GM12878 (cell line): Measurements from ENCODE around the gene TMPRSS7. TPM values are rescaled to one million over a fixed set of nuclear protein-coding genes. Genes with fewer than 3 reads are reported as not detected.

Experiments
- ATAC-seq: fragments of 200-7000 bp; cut with Tn5 transposase; 3 replicates; pipeline ENCODE4 v1.9.1; 2020; ENCODE audit warnings: mild to moderate bottlenecking, moderate library complexity
- BruUV-seq: library from RNA; stranded (reverse); fragments of 400-500 nt; replicated peaks from 2 replicates; lab custom pipeline; 2021; lab: Mats Ljungman, UMichigan
- CTCF ChIA-PET: fragments of 300-600 bp; sonication (Branson Sonifier 250); formaldehyde crosslinking; extraction: SDS; loops from one replicate; lab custom pipeline; 2021; ENCODE audit warnings: inconsistent platforms; lab: Yijun Ruan, JAX
- POLR2A ChIA-PET: fragments of 350-600 bp; formaldehyde crosslinking; extraction: SDS; loops from one replicate; lab custom pipeline; 2021; ENCODE audit warnings: inconsistent platforms; lab: Charles Lee
- RAD21 ChIA-PET: fragments of 300-600 bp; sonication (Branson Sonifier 250); formaldehyde crosslinking; loops from one replicate; lab custom pipeline; 2023; ENCODE audit warnings: antibody characterized with exemption; ENCODE audit not compliant: unreplicated experiment; lab: Charles Lee
- SMC1A ChIA-PET: fragments of 300-600 bp; sonication (Branson Sonifier 250); formaldehyde crosslinking; loops from one replicate; lab custom pipeline; 2023; ENCODE audit not compliant: unreplicated experiment, uncharacterized antibody; lab: Charles Lee
- DNase-seq: peaks from one replicate; pipeline ENCODE4 v3.0.0-alpha.2; 2011; ENCODE audit warnings: low read depth, low spot score
- FAIRE-seq: peaks from 3 replicates; lab custom pipeline; 2011; peaks lifted over from hg19 to GRCh38; lab: Jason Lieb, UNC
- H2AFZ ChIP-seq: 2 replicates; pipeline ENCODE4 v1.6.0; 2011; ENCODE audit warnings: low read depth, low read length, control low read depth; ENCODE audit not compliant: control insufficient read depth
- H3K27ac ChIP-seq: 2 replicates; pipeline ENCODE4 v1.5.1; 2011; ENCODE audit warnings: control low read depth; ENCODE audit not compliant: control insufficient read depth, insufficient read depth
- H3K27me3 ChIP-seq, 2 experiments: replicated peaks in 1 of 2; 2 replicates each; pipeline versions ENCODE4 v1.6.0 to v1.6.1; 2011; ENCODE audit warnings: low read length in 1 of 2; ENCODE audit not compliant: control insufficient read depth in 2 of 2, insufficient read depth in 2 of 2
- H3K36me3 ChIP-seq, 2 experiments: 2 replicates each; pipeline ENCODE4 v1.5.1; 2011; ENCODE audit warnings: low read length in 1 of 2; ENCODE audit not compliant: control insufficient read depth in 2 of 2, insufficient read depth in 2 of 2
- H3K4me1 ChIP-seq: 2 replicates; pipeline ENCODE4 v1.6.1; 2011; ENCODE audit warnings: mild to moderate bottlenecking, low read length, moderate library complexity, mixed read lengths; ENCODE audit not compliant: control insufficient read depth, insufficient read depth
- H3K4me2 ChIP-seq: 2 replicates; pipeline ENCODE4 v1.6.0; 2011; ENCODE audit warnings: control low read depth; ENCODE audit not compliant: control insufficient read depth, insufficient read depth
- H3K4me3 ChIP-seq: fragments of 200-600 bp; sonication (generic); 2 replicates; pipeline ENCODE4 v1.5.1; 2016
- H3K79me2 ChIP-seq: 2 replicates; pipeline ENCODE4 v1.6.0; 2011; ENCODE audit warnings: low read length; ENCODE audit not compliant: control insufficient read depth, insufficient read depth
- H3K9ac ChIP-seq: 2 replicates; pipeline ENCODE4 v1.8.0; 2011; ENCODE audit warnings: low read length, control low read depth, mixed read lengths; ENCODE audit not compliant: control insufficient read depth, insufficient read depth
- H3K9me3 ChIP-seq: replicated peaks from 3 replicates; pipeline ENCODE4 v1.5.1; 2011; ENCODE audit warnings: mild to moderate bottlenecking, low read length; ENCODE audit not compliant: control insufficient read depth, insufficient read depth
- H4K20me1 ChIP-seq: 2 replicates; pipeline ENCODE4 v1.6.0; 2011; ENCODE audit not compliant: control insufficient read depth, insufficient read depth
- BACH1 ChIP-seq: fragments of 450-650 bp; IDR thresholded peaks from 2 replicates; pipeline ENCODE4 v1.6.1; 2017; ENCODE audit warnings: mild to moderate bottlenecking, borderline replicate concordance
- CHD2 ChIP-seq: IDR thresholded peaks from 2 replicates; pipeline ENCODE4 v1.6.1; 2011; ENCODE audit warnings: low read depth, low read length, improper control_type of control experiment, borderline replicate concordance
- CREB1 ChIP-seq: IDR thresholded peaks from 2 replicates; pipeline ENCODE4 v1.6.1; 2012; ENCODE audit warnings: low read depth, mild to moderate bottlenecking, inconsistent platforms
- IRF3 ChIP-seq: fragments of 450-650 bp; IDR thresholded peaks from 2 replicates; pipeline ENCODE4 v1.6.1; 2014; ENCODE audit warnings: mild to moderate bottlenecking
- MTA3 ChIP-seq: IDR thresholded peaks from 2 replicates; pipeline ENCODE4 v1.6.1; 2012; ENCODE audit warnings: low read length, inconsistent platforms, borderline replicate concordance
- MXI1 ChIP-seq: fragments of 150-350 bp; IDR thresholded peaks from 2 replicates; pipeline ENCODE4 v1.6.1; 2011; ENCODE audit warnings: low read depth, mild to moderate bottlenecking, inconsistent platforms, low read length, improper control_type of control experiment
- MYB ChIP-seq: fragments of 150-350 bp; IDR thresholded peaks from 2 replicates; pipeline ENCODE4 v1.6.1; 2014; ENCODE audit warnings: mild to moderate bottlenecking, low read depth, low read length, borderline replicate concordance
- MYC ChIP-seq: IDR thresholded peaks from 2 replicates; pipeline ENCODE4 v1.6.1; 2011; ENCODE audit warnings: mild to moderate bottlenecking, low read length, moderate library complexity, inconsistent platforms; ENCODE audit not compliant: insufficient read depth, insufficient replicate concordance, insufficient read length, severe bottlenecking
- NBN ChIP-seq: fragments of 450-650 bp; IDR thresholded peaks from 2 replicates; pipeline ENCODE4 v1.6.1; 2016
- NR2C1 ChIP-seq: fragments of 450-650 bp; IDR thresholded peaks from 2 replicates; pipeline ENCODE4 v1.6.1; 2017; ENCODE audit warnings: antibody characterized with exemption, mild to moderate bottlenecking, moderate library complexity
- PML ChIP-seq: IDR thresholded peaks from 2 replicates; pipeline ENCODE4 v1.6.1; 2012; ENCODE audit warnings: low read length, inconsistent platforms
- RCOR1 ChIP-seq: conservative IDR thresholded peaks from 2 replicates; pipeline ENCODE4 v1.6.1; 2012; ENCODE audit warnings: low read depth, low read length, improper control_type of control experiment
- RUNX3 ChIP-seq: IDR thresholded peaks from 2 replicates; pipeline ENCODE4 v1.6.1; 2012; ENCODE audit warnings: low read length, inconsistent platforms
- SP1 ChIP-seq: IDR thresholded peaks from one replicate; pipeline ENCODE4 v1.6.1; 2011; ENCODE audit warnings: low read depth, low read length
- STAT3 ChIP-seq: IDR thresholded peaks from 2 replicates; pipeline ENCODE4 v1.6.1; 2011; ENCODE audit warnings: low read depth, low read length, improper control_type of control experiment
- TAF1 ChIP-seq: IDR thresholded peaks from 2 replicates; pipeline ENCODE4 v1.6.1; 2011; ENCODE audit warnings: mild to moderate bottlenecking, low read depth, low read length, borderline replicate concordance
- TCF3 ChIP-seq: IDR thresholded peaks from 2 replicates; pipeline ENCODE4 v1.6.1; 2012; ENCODE audit warnings: low read depth, mild to moderate bottlenecking, low read length, borderline replicate concordance; ENCODE audit not compliant: insufficient read depth
- ZBED1 ChIP-seq: IDR thresholded peaks from 2 replicates; pipeline ENCODE4 v1.6.1; 2016; ENCODE audit warnings: borderline replicate concordance
- ZBTB11 ChIP-seq: fragments of 450-650 bp; formaldehyde crosslinking; IDR thresholded peaks from 2 replicates; pipeline ENCODE4 v1.5.0; 2022; ENCODE audit warnings: mild to moderate bottlenecking, missing genetic modification characterization
- ZBTB33 ChIP-seq: fragments of 450-650 bp; IDR thresholded peaks from 2 replicates; pipeline ENCODE4 v1.6.1; 2017; ENCODE audit warnings: mild to moderate bottlenecking
- WGBS: methylation state at CpG from one replicate; pipeline ENCODE4 v1.1.6; 2016; ENCODE audit warnings: low lambda C conversion rate; ENCODE audit not compliant: insufficient replicate concordance, insufficient coverage; ENCODE audit errors: missing lambda C conversion rate; 5-methylcytosine and 5-hydroxymethylcytosine counted together
- in situ Hi-C: fragments of 300-500 bp; cut with MboI; formaldehyde crosslinking; loops from 9 replicates; pipeline ENCODE4 v1.14.3; 2018; ENCODE audit warnings: mixed read lengths
- intact Hi-C: fragments of 100-400 bp; cut with micrococcal nuclease; formaldehyde crosslinking; loops from one replicate; pipeline ENCODE4 v1.14.2; 2022; ENCODE audit not compliant: unreplicated experiment
- polyA plus RNA-seq, 11 experiments: library from polyadenylated mRNA; depleted of rRNA in 4 of 11; unstranded in 6 of 11; stranded (reverse) in 5 of 11; fragments of >200 nt; fragmentation: Nextera tagmentation in 4 of 11; fragmentation: Illumina TruSeq in 1 of 11; extraction: Ambion mirVana in 4 of 11; extraction: Trizol in 1 of 11; gene quantifications; 1 replicate in 1 of 11; 2 replicates in 10 of 11; pipeline versions ENCODE4 v1.2.1 to v1.2.3, GENCODE V29; 2011 to 2016; ENCODE audit warnings: inconsistent platforms in 2 of 11, missing spikeins in 2 of 11, low read depth in 1 of 11
- total RNA-seq, 4 experiments: library from RNA; depleted of rRNA in 3 of 4; stranded (reverse); fragments of >200 nt in 3 of 4; fragmentation: Illumina TruSeq in 1 of 4; extraction: Trizol in 1 of 4; gene quantifications; 2 replicates each; pipeline versions ENCODE4 v1.2.1 to v1.2.3, GENCODE V29; 2013 to 2021

The TMPRSS7 gene
- total and polyA plus RNA-seq, 10 of the 15 experiments (the other 5 are each of a cell fraction or from before 2014, with no cell fraction given): 0.03 TPM; not detected in 9

- ChIA-PET RAD21 (interaction anchor here (1.0 to 2.8 kb wide), 3 partner anchors 29 to 213 kb away, joined by 4 to 28 read pairs (median 4); partner anchors contain the start of gene SLC9C1), SMC1A (interaction anchor here (1.0 to 4.2 kb wide), 4 partner anchors 12 to 408 kb away, joined by 3 to 92 read pairs (median 38); no protein-coding TSS in a partner anchor), POLR2A (no interaction called here), CTCF (interaction anchor here (1.0 to 4.1 kb wide), 5 partner anchors 10 to 214 kb away, joined by 3 to 94 read pairs (median 74); partner anchors contain the start of gene SLC9C1)
- no peak overlapping the region for H3K9ac ChIP-seq
- H3K27me3 ChIP-seq: no peaks in the 10 kb centered on the region
- no peak overlapping the region for H2AFZ ChIP-seq
- no peaks in the 10 kb centered on the region for H4K20me1 ChIP-seq
- ATAC-seq (no peak), FAIRE-seq (no peak), DNase-seq (no peak)
- TF ChIP-seq NBN: no peak
- TF ChIP-seq TCF3: no peak
- no peak for TF ChIP-seq TAF1
- no peak for TF ChIP-seq RUNX3
- TF ChIP-seq PML: no peak
- TF ChIP-seq ZBTB11 (CRISPR knock-in tag): no peak
- TF ChIP-seq ZBED1: no peak
- no peak for TF ChIP-seq MYC
- TF ChIP-seq CREB1: no peak
- TF ChIP-seq STAT3: no peak
- no peak for TF ChIP-seq RCOR1
- TF ChIP-seq NR2C1: no peak
- no peak for TF ChIP-seq MYB
- no peak for TF ChIP-seq BACH1
- TF ChIP-seq MTA3: no peak
- no peak for TF ChIP-seq CHD2
- TF ChIP-seq ZBTB33: no peak
- no peak for TF ChIP-seq SP1
- TF ChIP-seq IRF3: no peak
- no peak for TF ChIP-seq MXI1
- H3K4me1 ChIP-seq: peaks cover 23% of the 10 kb centered on the region
- H3K4me2 ChIP-seq: no peak overlapping the region
- no peak overlapping the region for H3K27ac ChIP-seq
- no peaks in the 10 kb centered on the region; the same call in none of the 2 replicates for H3K79me2 ChIP-seq
- no peak overlapping the region for H3K4me3 ChIP-seq
- no peaks in the 10 kb centered on the region; a peak in 1 of 4 replicates for H3K36me3 ChIP-seq
- in situ Hi-C loops (no loop called here), intact Hi-C loops (no loop called here)
- BruUV-seq: no TSS peak
- 55% methylated on average over 5 of the region's 5 CpGs for WGBS
- H3K9me3 ChIP-seq: no peaks in the 10 kb centered on the region
Observed at GRCh38 chr3:112109322-112109721, 74.8 kb downstream of the TMPRSS7 start.
